ACHN (cell line): ENCODE measurements around the gene ITGA1.
A peak's percentile ranks its signal among the peaks of the same experiment; 100 is the strongest.
"Not testable (repeated sequence)": the region's sequence is repeated elsewhere in the genome, so short reads cannot be mapped to it uniquely, and the experiment has no call there.

Source experiments
- DNase-seq: peaks from one replicate; pipeline ENCODE4 v3.0.0-alpha.2; 2015
- in situ Hi-C: cut with HindIII; loops from 2 replicates; pipeline ENCODE4 v1.10.0; 2017; ENCODE audit warnings: low sequenced_read_pairs, low pct_ligation_motif_present, low pct_unique_long_range_greater_than_20kb

Gene ITGA1

GRCh38 chr5:52844885-52845284 is 57.2 kb downstream of the ITGA1 start:
- DNase-seq, result no peak
- in situ Hi-C loops, result no loop called here

- in situ Hi-C loops, result no loop called here
- no peak for DNase-seq
Measured at GRCh38 chr5:52846182-52846842, 58.6 kb downstream of the ITGA1 start.

- in situ Hi-C loops, result not testable (repeated sequence)
Measured at GRCh38 chr5:52848688-52849087, 61.0 kb downstream of the ITGA1 start.

GRCh38 chr5:52849544-52849943 is 61.8 kb downstream of the ITGA1 start:
- DNase-seq, result no peak
- in situ Hi-C loops, result no loop called here

More at GRCh38 chr5:52848688-52849087, 61.0 kb downstream of the ITGA1 start:
- DNase-seq, result not testable (repeated sequence)

GRCh38 chr5:52853650-52854049 is 65.9 kb downstream of the ITGA1 start:
- in situ Hi-C loops, result no loop called here
- DNase-seq, result no peak

GRCh38 chr5:52854301-52854700 is 66.6 kb downstream of the ITGA1 start:
- in situ Hi-C loops, result no loop called here
- DNase-seq, result no peak

GRCh38 chr5:52854949-52855348 is 67.2 kb downstream of the ITGA1 start:
- in situ Hi-C loops, result no loop called here
- DNase-seq, result no peak

GRCh38 chr5:52856564-52856963 is 68.8 kb downstream of the ITGA1 start:
- in situ Hi-C loops, result no loop called here
- DNase-seq, result peak; percentile 58

- no peak for DNase-seq
- in situ Hi-C loops, result no loop called here
Measured at GRCh38 chr5:52859628-52860027, 71.9 kb downstream of the ITGA1 start.

- no peak for DNase-seq
- in situ Hi-C loops, result no loop called here
Measured at GRCh38 chr5:52861368-52861767, 73.7 kb downstream of the ITGA1 start.

- DNase-seq, result peak; percentile 25
- in situ Hi-C loops, result no loop called here
Measured at GRCh38 chr5:52863715-52864290, 76.1 kb downstream of the ITGA1 start.

- in situ Hi-C loops, result no loop called here
- DNase-seq, result peak; percentile 21
Measured at GRCh38 chr5:52864371-52864770, 76.7 kb downstream of the ITGA1 start.

- in situ Hi-C loops, result no loop called here
- DNase-seq, result no peak
Measured at GRCh38 chr5:52864884-52865283, 77.2 kb downstream of the ITGA1 start.

GRCh38 chr5:52865991-52866390 is 78.3 kb downstream of the ITGA1 start:
- DNase-seq, in situ Hi-C loops: not testable (repeated sequence)

GRCh38 chr5:52867809-52868208 is 80.1 kb downstream of the ITGA1 start:
- DNase-seq, result no peak
- in situ Hi-C loops, result no loop called here

GRCh38 chr5:52868417-52868816 is 80.7 kb downstream of the ITGA1 start:
- no peak for DNase-seq
- in situ Hi-C loops, result no loop called here

GRCh38 chr5:52869391-52869790 is 81.7 kb downstream of the ITGA1 start:
- DNase-seq, result no peak
- in situ Hi-C loops, result no loop called here

GRCh38 chr5:52870448-52870847 is 82.7 kb downstream of the ITGA1 start:
- DNase-seq, result peak; percentile 39
- in situ Hi-C loops, result no loop called here

- in situ Hi-C loops, result no loop called here
Measured at GRCh38 chr5:52875827-52876226, 88.1 kb downstream of the ITGA1 start.

GRCh38 chr5:52876456-52876855 is 88.7 kb downstream of the ITGA1 start:
- no peak for DNase-seq
- in situ Hi-C loops, result no loop called here

More at GRCh38 chr5:52875827-52876226, 88.1 kb downstream of the ITGA1 start:
- no peak for DNase-seq
